RWPE2 (cell line): ENCODE results near the gene PIK3C2B.

Experiments
- ATAC-seq: fragments of 200-7000 bp; cut with Tn5 transposase; 3 replicates; pipeline ENCODE4 v1.9.1; 2021; ENCODE audit warnings: low read depth
- DNase-seq: peaks from one replicate; pipeline ENCODE4 v3.0.0-alpha.2; 2020; ENCODE audit warnings: low spot score
- H3K27ac ChIP-seq: fragments of 450-650 bp; 2 replicates; pipeline ENCODE4 v1.5.1; 2017; ENCODE audit warnings: mild to moderate bottlenecking; ENCODE audit not compliant: poor library complexity, severe bottlenecking
- H3K27me3 ChIP-seq: fragments of 250-450 bp; sonication (Bioruptor Pico); 2 replicates; pipeline ENCODE4 v1.5.1; 2021; ENCODE audit warnings: mild to moderate bottlenecking, moderate library complexity; ENCODE audit not compliant: insufficient read depth, poor library complexity, severe bottlenecking
- H3K36me3 ChIP-seq: fragments of 250-450 bp; sonication (Bioruptor Pico); 2 replicates; pipeline ENCODE4 v1.5.1; 2020; ENCODE audit warnings: low read depth, mild to moderate bottlenecking, moderate library complexity
- H3K4me1 ChIP-seq: fragments of 250-450 bp; sonication (Bioruptor Pico); 2 replicates; pipeline ENCODE4 v1.5.1; 2021; ENCODE audit warnings: mild to moderate bottlenecking, moderate library complexity; ENCODE audit not compliant: insufficient read depth, poor library complexity, severe bottlenecking
- H3K4me3 ChIP-seq: fragments of 250-450 bp; sonication (Bioruptor Pico); 2 replicates; pipeline ENCODE4 v1.5.1; 2021; ENCODE audit warnings: mild to moderate bottlenecking, moderate library complexity; ENCODE audit not compliant: severe bottlenecking
- H3K9me3 ChIP-seq: fragments of 250-450 bp; sonication (Bioruptor Pico); 2 replicates; pipeline ENCODE4 v1.5.1; 2021; ENCODE audit warnings: mild to moderate bottlenecking, moderate library complexity; ENCODE audit not compliant: severe bottlenecking
- CTCF ChIP-seq: fragments of 450-650 bp; IDR thresholded peaks from one replicate; pipeline ENCODE4 v1.5.1; 2017; ENCODE audit warnings: mild to moderate bottlenecking, moderate library complexity; ENCODE audit not compliant: poor library complexity, severe bottlenecking

Gene PIK3C2B

GRCh38 chr1:204511366-204511765 lies 16.8 kb upstream of the PIK3C2B start:
- H3K4me1 ChIP-seq: no peaks in the 10 kb centered on the region
- no peak for DNase-seq

GRCh38 chr1:204509186-204509635 lies 14.6 kb upstream of the PIK3C2B start:
- no peak overlapping the region for H3K27ac ChIP-seq
- no peaks in the 10 kb centered on the region for H3K4me1 ChIP-seq

More at GRCh38 chr1:204511366-204511765, 16.8 kb upstream of the PIK3C2B start:
- no peaks in the 10 kb centered on the region for H3K9me3 ChIP-seq
- no peaks in the 10 kb centered on the region for H3K36me3 ChIP-seq
- H3K27ac ChIP-seq: no peak overlapping the region
- no peak overlapping the region for H3K4me3 ChIP-seq
- no peaks in the 10 kb centered on the region for H3K27me3 ChIP-seq
- ATAC-seq: no peak
- TF ChIP-seq CTCF: no peak

GRCh38 chr1:204507317-204508105 lies 12.9 kb upstream of the PIK3C2B start:
- Histone ChIP-seq H3K36me3 (no peaks in the 10 kb centered on the region), H3K9me3 (no peaks in the 10 kb centered on the region), H3K27ac (peak overlapping the region; percentile 49), H3K4me3 (peak overlapping the region; percentile 40), H3K27me3 (no peaks in the 10 kb centered on the region), H3K4me1 (no peaks in the 10 kb centered on the region)
- DNase-seq (no peak), ATAC-seq (peak; percentile 40)
- no peak for TF ChIP-seq CTCF

More at GRCh38 chr1:204509186-204509635, 14.6 kb upstream of the PIK3C2B start:
- no peaks in the 10 kb centered on the region for H3K27me3 ChIP-seq
- no peak for TF ChIP-seq CTCF
- DNase-seq: no peak
- H3K4me3 ChIP-seq: no peak overlapping the region
- H3K9me3 ChIP-seq: no peaks in the 10 kb centered on the region
- ATAC-seq: no peak
- H3K36me3 ChIP-seq: no peaks in the 10 kb centered on the region

- DNase-seq (no peak), ATAC-seq (peak; percentile 78)
- TF ChIP-seq CTCF: no peak
- peak overlapping the region; percentile 40 for H3K4me3 ChIP-seq
- H3K27ac ChIP-seq: peak overlapping the region; percentile 49
- H3K9me3 ChIP-seq: no peaks in the 10 kb centered on the region
- no peaks in the 10 kb centered on the region for H3K27me3 ChIP-seq
- no peaks in the 10 kb centered on the region for H3K4me1 ChIP-seq
- H3K36me3 ChIP-seq: no peaks in the 10 kb centered on the region
Observed at GRCh38 chr1:204506969-204507316, 12.3 kb upstream of the PIK3C2B start.
